CD4-positive, alpha-beta T cell (primary cell): ENCODE measurements around the gene TAGLN2. TPM values are rescaled to one million over a fixed set of nuclear protein-coding genes. Genes with fewer than 3 reads are reported as not detected.

Experiments used
- ATAC-seq: fragments of 200-7000 bp; cut with Tn5 transposase; one replicate; pipeline ENCODE4 v1.10.0; 2022; ENCODE audit warnings: mild to moderate bottlenecking; ENCODE audit not compliant: poor library complexity
- CTCF ChIA-PET: fragments of 350-600 bp; sonication (Branson Sonifier 250); formaldehyde crosslinking; loops from one replicate; lab custom pipeline; 2021; ENCODE audit warnings: antibody characterized with exemption, inconsistent platforms; lab: Charles Lee
- POLR2A ChIA-PET: fragments of 350-600 bp; sonication (Branson Sonifier 250); formaldehyde crosslinking; loops from one replicate; lab custom pipeline; 2021; ENCODE audit warnings: antibody characterized with exemption, inconsistent platforms; lab: Charles Lee
- DNase-seq, 14 experiments: peaks; one replicate each; pipeline ENCODE4 v3.0.0-alpha.2; 2013 to 2020; ENCODE audit warnings: mixed read lengths in 2 of 14
- H3K27ac ChIP-seq, 2 donors: one replicate each; pipeline versions ENCODE4 v1.5.1 to v1.7.0; 2013; ENCODE audit warnings: low read length in 2 of 2, low read depth in 1 of 2, mild to moderate bottlenecking in 1 of 2
- H3K27me3 ChIP-seq, 2 experiments: 1 replicate in 1 of 2; 2 replicates in 1 of 2; pipeline versions ENCODE4 v1.6.1 to v1.7.0; 2013; ENCODE audit warnings: low read length in 2 of 2, control low read depth in 1 of 2, mild to moderate bottlenecking in 1 of 2, moderate library complexity in 1 of 2; ENCODE audit not compliant: insufficient read depth in 2 of 2, control insufficient read depth in 1 of 2
- H3K36me3 ChIP-seq: one replicate; pipeline ENCODE4 v1.6.1; 2013; ENCODE audit warnings: low read length, control low read depth; ENCODE audit not compliant: insufficient read depth
- H3K4me1 ChIP-seq: one replicate; pipeline ENCODE4 v1.6.1; 2013; ENCODE audit warnings: low read length, control low read depth; ENCODE audit not compliant: insufficient read depth
- H3K4me3 ChIP-seq: one replicate; pipeline ENCODE4 v1.5.1; 2013; ENCODE audit warnings: mild to moderate bottlenecking, low read length, moderate library complexity
- H3K9me3 ChIP-seq, 2 experiments: 1 replicate in 1 of 2; 2 replicates in 1 of 2; pipeline versions ENCODE4 v1.6.1 to v1.7.0; 2013; ENCODE audit warnings: low read length in 2 of 2, mild to moderate bottlenecking in 2 of 2, control low read depth in 1 of 2, moderate library complexity in 1 of 2; ENCODE audit not compliant: control insufficient read depth in 1 of 2, insufficient read depth in 1 of 2
- H3K27ac Mint-ChIP-seq: one replicate; pipeline ENCODE4 v1.8.0; 2020; ENCODE audit warnings: mixed read lengths
- H3K27me3 Mint-ChIP-seq: one replicate; pipeline ENCODE4 v1.8.0; 2021; ENCODE audit warnings: mixed read lengths
- H3K36me3 Mint-ChIP-seq: one replicate; pipeline ENCODE4 v1.8.0; 2021; ENCODE audit warnings: low read depth, mixed read lengths
- H3K4me1 Mint-ChIP-seq: one replicate; pipeline ENCODE4 v1.8.0; 2021; ENCODE audit warnings: low read depth, mixed read lengths
- H3K4me3 Mint-ChIP-seq: one replicate; pipeline ENCODE4 v1.8.0; 2020; ENCODE audit warnings: mild to moderate bottlenecking, mixed read lengths
- H3K9me3 Mint-ChIP-seq: one replicate; pipeline ENCODE4 v1.8.0; 2020; ENCODE audit warnings: mixed read lengths
- CTCF ChIP-seq: fragments of 200-600 bp; IDR thresholded peaks from one replicate; pipeline ENCODE4 v1.8.0; 2022; ENCODE audit warnings: antibody characterized with exemption, mild to moderate bottlenecking
- intact Hi-C, 2 experiments: fragments of 100-400 bp; cut with DNase I in 1 of 2; cut with micrococcal nuclease in 1 of 2; formaldehyde crosslinking; loops; one replicate each; pipeline versions ENCODE4 v1.15.1 to v1.9.0; 2023 to 2025; cut with DNase I, micrococcal nuclease
- total RNA-seq, 174 experiments: library from RNA in 2 of 174; stranded (reverse) in 2 of 174; gene quantifications; one replicate each; pipeline ENCODE4 v1.2.3 and lab custom pipeline; 2021 to 2026

The TAGLN2 gene
- total RNA-seq, 2 experiments from 2014 or later = 301 to 311 TPM

- no peak overlapping the region for H3K27ac Mint-ChIP-seq
- no peak for ATAC-seq
Measured at GRCh38 chr1:159935719-159936272, 10.5 kb upstream of the TAGLN2 start.

DNA sequence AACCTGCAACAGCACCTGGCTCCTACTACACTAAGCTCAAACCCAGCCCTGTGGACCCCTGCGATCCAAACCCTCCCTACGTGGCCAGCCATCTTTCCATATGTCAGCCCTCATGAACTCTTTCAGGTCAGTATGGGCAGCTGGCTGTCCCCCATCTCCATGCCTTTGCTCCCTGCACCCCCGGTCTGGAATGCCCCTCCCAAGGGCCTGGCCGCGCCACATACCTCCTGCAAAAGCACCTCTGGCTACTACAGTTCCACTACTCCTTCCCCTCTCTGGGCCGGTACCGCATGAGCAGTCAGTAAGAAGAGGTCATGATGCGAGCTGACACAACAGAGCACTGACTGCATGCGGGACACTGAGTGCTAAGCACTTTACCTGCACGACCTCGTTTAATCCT is 10.0 kb upstream of the TAGLN2 start:
- Mint-ChIP-seq H3K36me3 (no peaks in the 10 kb centered on the region), H3K27me3 (peaks cover 10% of the 10 kb centered on the region), H3K27ac (no peak overlapping the region), H3K4me1 (peaks cover 6% of the 10 kb centered on the region), H3K4me3 (no peak overlapping the region), H3K9me3 (no peaks in the 10 kb centered on the region)
- POLR2A ChIA-PET = no interaction called here
- Histone ChIP-seq H3K27me3 (no peaks in the 10 kb centered on the region), H3K36me3 (no peaks in the 10 kb centered on the region), H3K4me3 (no peak overlapping the region), H3K9me3 (no peaks in the 10 kb centered on the region), H3K27ac (no peak overlapping the region), H3K4me1 (peaks cover 21% of the 10 kb centered on the region)
- DNase-seq (peak in 1 of 14 experiments; percentile 15), ATAC-seq (no peak)
- TF ChIP-seq CTCF = no peak
- CTCF ChIA-PET = interaction anchor here (0.9 to 2.0 kb wide), 3 partner anchors 14 to 72 kb away, joined by 3 to 6 read pairs (median 3); no protein-coding TSS in a partner anchor
- intact Hi-C loops = loop anchor here in 1 of 2 experiments (5.0 to 10.0 kb wide), 4 partner anchors 81 to 1459 kb away; partner anchors contain the start of gene KCNJ9

More at GRCh38 chr1:159935719-159936272, 10.5 kb upstream of the TAGLN2 start:
- Mint-ChIP-seq H3K9me3 (no peaks in the 10 kb centered on the region), H3K4me3 (no peak overlapping the region), H3K36me3 (no peaks in the 10 kb centered on the region), H3K27me3 (peaks cover 13% of the 10 kb centered on the region), H3K4me1 (peaks cover 6% of the 10 kb centered on the region)
- Histone ChIP-seq H3K4me1 (peaks cover 21% of the 10 kb centered on the region), H3K9me3 (no peaks in the 10 kb centered on the region), H3K27ac (no peak overlapping the region), H3K27me3 (no peaks in the 10 kb centered on the region), H3K4me3 (no peak overlapping the region), H3K36me3 (no peaks in the 10 kb centered on the region)
- intact Hi-C loops = loop anchor here (1.0 to 10.0 kb wide), 6 partner anchors 72 to 1459 kb away; partner anchors contain the start of gene KCNJ9 (in 1 of the 2)
- DNase-seq = no peak
- ChIA-PET CTCF (interaction anchor here (0.7 to 2.0 kb wide), 6 partner anchors 14 to 137 kb away, joined by 3 to 6 read pairs (median 3); no protein-coding TSS in a partner anchor), POLR2A (no interaction called here)
- TF ChIP-seq CTCF = no peak

GRCh38 chr1:159934136-159935039 is 9.1 kb upstream of the TAGLN2 start:
- ATAC-seq = no peak
- Histone ChIP-seq H3K9me3 (peaks cover 0 to 4% of the 10 kb centered on the region in 2 experiments), H3K27me3 (no peaks in the 10 kb centered on the region), H3K4me1 (peaks cover 21% of the 10 kb centered on the region), H3K36me3 (no peaks in the 10 kb centered on the region), H3K27ac (no peak overlapping the region), H3K4me3 (no peak overlapping the region)
- no peak overlapping the region for H3K4me3 Mint-ChIP-seq
- ChIA-PET POLR2A (no interaction called here), CTCF (interaction anchor here (2.0 kb wide), 1 partner anchor 73 kb away, joined by 6 read pairs; no protein-coding TSS in a partner anchor)
- intact Hi-C loops = loop anchor here in 1 of 2 experiments (5.0 to 10.0 kb wide), 4 partner anchors 80 to 1460 kb away; partner anchors contain the start of gene KCNJ9
- no peaks in the 10 kb centered on the region for H3K36me3 Mint-ChIP-seq
- peaks cover 6% of the 10 kb centered on the region for H3K4me1 Mint-ChIP-seq
- H3K9me3 Mint-ChIP-seq = no peaks in the 10 kb centered on the region
- TF ChIP-seq CTCF = no peak
- peaks cover 5% of the 10 kb centered on the region for H3K27me3 Mint-ChIP-seq
- H3K27ac Mint-ChIP-seq = no peak overlapping the region
- DNase-seq = peak in 1 of 14 experiments; percentile 9
